HEK293T (cell line): Measurements from ENCODE around the gene CCT3.

Experiments
- ELF4 ChIP-seq: fragments of 450-650 bp; IDR thresholded peaks from 2 replicates; pipeline ENCODE4 v1.6.1; 2017; ENCODE audit warnings: antibody characterized with exemption
- NFRKB ChIP-seq: fragments of 450-650 bp; IDR thresholded peaks from 2 replicates; pipeline ENCODE4 v1.6.1; 2016; ENCODE audit warnings: mild to moderate bottlenecking, moderate library complexity
- PKNOX1 ChIP-seq: fragments of 450-650 bp; IDR thresholded peaks from 2 replicates; pipeline ENCODE4 v1.6.1; 2016

GRCh38 chr1:156356262-156356874, 18.3 kb upstream of the CCT3 start:
- TF ChIP-seq NFRKB (no peak), ELF4 (no peak), PKNOX1 (no peak)
